Gastroesophageal sphincter (tissue), 3 donors: ENCODE measurements around the gene ICAM5.

ENCODE experiments used
- CTCF ChIP-seq, 4 experiments: fragments of 200-600 bp in 2 of 4; fragments of 450-650 bp in 2 of 4; sonication (generic) in 1 of 4; IDR thresholded peaks; one replicate each; pipeline ENCODE4 v1.5.1; 2017 to 2019; ENCODE audit warnings: antibody characterized with exemption in 4 of 4, mild to moderate bottlenecking in 2 of 4, moderate library complexity in 2 of 4
- POLR2A ChIP-seq, 2 donors: fragments of 450-650 bp; IDR thresholded peaks; one replicate each; pipeline ENCODE4 v1.6.1; 2017; ENCODE audit warnings: antibody characterized with exemption in 2 of 2, mild to moderate bottlenecking in 2 of 2, moderate library complexity in 1 of 2

DNA sequence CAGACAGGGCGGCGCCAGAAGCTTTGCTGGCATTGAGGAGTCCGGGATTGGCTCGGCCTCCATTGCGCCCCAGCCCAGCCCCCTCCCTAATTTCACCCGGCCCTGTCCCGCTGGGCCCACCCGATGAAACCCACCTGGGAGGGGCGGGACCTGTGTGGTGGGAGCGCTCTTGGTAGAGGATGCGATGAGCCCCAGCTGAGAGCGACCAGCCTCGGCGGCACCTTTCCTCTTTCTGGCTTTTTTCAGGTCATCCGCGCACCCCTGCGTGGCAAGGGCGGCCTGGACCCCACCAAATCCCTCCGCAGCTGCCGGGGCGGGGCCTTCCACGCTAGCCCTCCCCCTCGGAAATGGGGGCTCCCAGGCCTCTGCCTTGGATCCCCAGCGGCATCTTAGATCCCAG lies 19.7 kb downstream of the ICAM5 start, which contains the start of gene ZGLP1:
- TF ChIP-seq CTCF (IDR thresholded peaks at IDR 0.05) (no peak), POLR2A (IDR thresholded peaks at IDR 0.05) (no peak)
